PC-3 (cell line): ENCODE data around the gene LTF. TPM values are rescaled to one million over a fixed set of nuclear protein-coding genes. Genes with fewer than 3 reads are reported as not detected.

Source experiments
- ATAC-seq: fragments of 200-7000 bp; cut with Tn5 transposase; 2 replicates; pipeline ENCODE4 v1.9.1; 2020; ENCODE audit warnings: mild to moderate bottlenecking, moderate library complexity
- BruUV-seq: library from RNA; stranded (reverse); fragments of 400-500 nt; replicated peaks from 2 replicates; lab custom pipeline; 2021; lab: Mats Ljungman, UMichigan
- CTCF ChIA-PET: fragments of 300-600 bp; sonication (Branson Sonifier 250); formaldehyde crosslinking; loops from one replicate; lab custom pipeline; 2022; ENCODE audit warnings: antibody characterized with exemption; lab: Charles Lee
- POLR2A ChIA-PET: fragments of 300-600 bp; sonication (Branson Sonifier 250); formaldehyde crosslinking; loops from one replicate; lab custom pipeline; 2022; ENCODE audit warnings: antibody characterized with exemption; ENCODE audit not compliant: unreplicated experiment; lab: Charles Lee
- DNase-seq: peaks from one replicate; pipeline ENCODE4 v3.0.0-alpha.2; 2015
- H2AFZ ChIP-seq: fragments of 300-600 bp; sonication (generic); 2 replicates; pipeline ENCODE4 v1.6.0; 2016; ENCODE audit warnings: antibody characterized with exemption, low read length
- H3F3A ChIP-seq: fragments of 300-600 bp; sonication (generic); one replicate; pipeline ENCODE4 v1.6.0; 2017; ENCODE audit warnings: antibody characterized with exemption, low read length, control low read depth, mild to moderate bottlenecking; ENCODE audit not compliant: unreplicated experiment
- H3K27ac ChIP-seq: fragments of 300-600 bp; sonication (generic); 2 replicates; pipeline ENCODE4 v1.5.1; 2016; ENCODE audit warnings: mild to moderate bottlenecking, low read length
- H3K27me3 ChIP-seq: fragments of 300-600 bp; sonication (generic); 2 replicates; pipeline ENCODE4 v1.6.1; 2016; ENCODE audit warnings: low read length, mixed read lengths
- H3K36me3 ChIP-seq: fragments of 300-600 bp; sonication (generic); 2 replicates; pipeline ENCODE4 v1.6.1; 2016; ENCODE audit warnings: low read depth, mixed run types, low read length, mixed read lengths
- H3K4me1 ChIP-seq: fragments of 300-600 bp; sonication (generic); 2 replicates; pipeline ENCODE4 v1.5.1; 2016; ENCODE audit warnings: low read length; ENCODE audit not compliant: insufficient read depth
- H3K4me2 ChIP-seq: fragments of 300-600 bp; sonication (generic); 2 replicates; pipeline ENCODE4 v1.6.0; 2016; ENCODE audit warnings: low read length
- H3K4me3 ChIP-seq: fragments of 300-600 bp; sonication (generic); 2 replicates; pipeline ENCODE4 v1.5.1; 2016; ENCODE audit warnings: mild to moderate bottlenecking, low read length, mixed read lengths
- H3K79me2 ChIP-seq: fragments of 300-600 bp; sonication (generic); 2 replicates; pipeline ENCODE4 v1.6.1; 2017; ENCODE audit warnings: low read length, mixed read lengths
- H3K9ac ChIP-seq: fragments of 300-600 bp; sonication (generic); 2 replicates; pipeline ENCODE4 v1.6.0; 2016; ENCODE audit warnings: mild to moderate bottlenecking, low read length
- H3K9me2 ChIP-seq: fragments of 300-600 bp; sonication (generic); replicated peaks from 2 replicates; pipeline ENCODE4 v1.6.1; 2016; ENCODE audit warnings: mixed run types, low read length, mixed read lengths
- H3K9me3 ChIP-seq: fragments of 300-600 bp; sonication (generic); 2 replicates; pipeline ENCODE4 v1.6.1; 2016; ENCODE audit warnings: low read length, mixed read lengths
- H4K20me1 ChIP-seq: fragments of 300-600 bp; sonication (generic); 2 replicates; pipeline ENCODE4 v1.6.1; 2016; ENCODE audit warnings: low read length, mixed read lengths
- CTCF ChIP-seq: fragments of 300-600 bp; sonication (generic); conservative IDR thresholded peaks from 2 replicates; pipeline ENCODE4 v1.5.1; 2017; ENCODE audit warnings: antibody characterized with exemption, low read depth, mild to moderate bottlenecking, low read length
- EZH2 ChIP-seq: fragments of 300-600 bp; sonication (generic); IDR thresholded peaks from one replicate; pipeline ENCODE4 v1.6.1; 2017; ENCODE audit warnings: antibody characterized with exemption, mild to moderate bottlenecking, low read length; ENCODE audit not compliant: unreplicated experiment
- EZH2phosphoT487 ChIP-seq: fragments of 300-600 bp; sonication (generic); IDR thresholded peaks from 2 replicates; pipeline ENCODE4 v1.6.1; 2018; ENCODE audit warnings: mild to moderate bottlenecking, antibody characterized with exemption, low read length, borderline replicate concordance
- intact Hi-C: fragments of 100-400 bp; cut with micrococcal nuclease; formaldehyde crosslinking; loops from 2 replicates; pipeline ENCODE4 v1.9.0; 2023
- total RNA-seq: library from RNA; depleted of rRNA; stranded (reverse); fragments of >200 nt; gene quantifications from 2 replicates; pipeline ENCODE4 v1.2.3, GENCODE V29; 2014

Gene LTF
- total RNA-seq, 1 experiment from 2014 or later, result not detected

- BruUV-seq, result no TSS peak
- H3K4me1 ChIP-seq, result no peaks in the 10 kb centered on the region; the same call in 1 of the 2 replicates
- DNase-seq, result peak; percentile 69
- ChIA-PET CTCF (no interaction called here), POLR2A (no interaction called here)
- no peaks in the 10 kb centered on the region for H3K9me3 ChIP-seq
- no peaks in the 10 kb centered on the region for H3K36me3 ChIP-seq
- no peaks in the 10 kb centered on the region for H3K9me2 ChIP-seq
- peak; percentile 38 for ATAC-seq
- H2AFZ ChIP-seq, result no peak overlapping the region
- no peaks in the 10 kb centered on the region for H4K20me1 ChIP-seq
- H3K4me3 ChIP-seq, result no peak overlapping the region
- H3K4me2 ChIP-seq, result no peak overlapping the region
- no peaks in the 10 kb centered on the region for H3K79me2 ChIP-seq
- no peaks in the 10 kb centered on the region for H3K27me3 ChIP-seq
- TF ChIP-seq CTCF (no peak), EZH2phosphoT487 (no peak), EZH2 (no peak)
- intact Hi-C loops, result no loop called here
- no peaks in the 10 kb centered on the region for H3F3A ChIP-seq
- H3K27ac ChIP-seq, result no peak overlapping the region
- no peak overlapping the region for H3K9ac ChIP-seq
These were observed 18.1 kb upstream of the LTF start for GRCh38 chr3:46482632-46483350.

GRCh38 chr3:46481636-46482035 is 16.9 kb upstream of the LTF start:
- H3K4me2 ChIP-seq, result no peak overlapping the region
- H3K36me3 ChIP-seq, result no peaks in the 10 kb centered on the region
- ATAC-seq (no peak), DNase-seq (no peak)
- H4K20me1 ChIP-seq, result no peaks in the 10 kb centered on the region
- H3K9ac ChIP-seq, result no peak overlapping the region
- H2AFZ ChIP-seq, result no peak overlapping the region
- intact Hi-C loops, result no loop called here
- H3K79me2 ChIP-seq, result no peaks in the 10 kb centered on the region
- POLR2A ChIA-PET, result interaction anchor here (0.6 kb wide), 1 partner anchor 18 kb away, joined by 5 read pairs; no protein-coding TSS in a partner anchor
- BruUV-seq, result no TSS peak
- TF ChIP-seq CTCF (no peak), EZH2phosphoT487 (no peak), EZH2 (no peak)
- no peaks in the 10 kb centered on the region for H3F3A ChIP-seq
- no peak overlapping the region for H3K4me3 ChIP-seq
- no peaks in the 10 kb centered on the region for H3K9me2 ChIP-seq
- no peaks in the 10 kb centered on the region for H3K27me3 ChIP-seq
- H3K27ac ChIP-seq, result no peak overlapping the region
- CTCF ChIA-PET, result no interaction called here
- H3K4me1 ChIP-seq, result no peaks in the 10 kb centered on the region; the same call in 1 of the 2 replicates
- no peaks in the 10 kb centered on the region for H3K9me3 ChIP-seq

- ATAC-seq, result no peak
- Histone ChIP-seq H3K4me2 (no peak overlapping the region), H3K4me1 (no peaks in the 10 kb centered on the region; the same call in 1 of the 2 replicates), H3K9me2 (no peaks in the 10 kb centered on the region), H3F3A (no peaks in the 10 kb centered on the region), H3K9me3 (no peaks in the 10 kb centered on the region), H3K9ac (no peak overlapping the region), H3K4me3 (no peak overlapping the region), H2AFZ (no peak overlapping the region), H4K20me1 (no peaks in the 10 kb centered on the region), H3K27me3 (no peaks in the 10 kb centered on the region), H3K36me3 (no peaks in the 10 kb centered on the region), H3K27ac (no peak overlapping the region), H3K79me2 (no peaks in the 10 kb centered on the region)
- no TSS peak for BruUV-seq
- intact Hi-C loops, result no loop called here
- no peak for DNase-seq
- TF ChIP-seq EZH2 (no peak), EZH2phosphoT487 (no peak)
- CTCF ChIA-PET, result no interaction called here
- POLR2A ChIA-PET, result no interaction called here
These were observed 15.9 kb upstream of the LTF start for GRCh38 chr3:46480491-46481195.
